Endothelial cell of hepatic sinusoid (primary cell): Measurements from ENCODE around the gene KLK2.

ENCODE experiments used
- in situ Hi-C: cut with HindIII; loops from 2 replicates; pipeline ENCODE4 v1.10.0; 2017; ENCODE audit warnings: low sequenced_read_pairs

The KLK2 gene

GRCh38 chr19:50844296-50844935 is 28.8 kb upstream of the KLK2 start:
- in situ Hi-C loops, result no loop called here

GRCh38 chr19:50850738-50851137 is 22.5 kb upstream of the KLK2 start:
- in situ Hi-C loops, result no loop called here

- in situ Hi-C loops, result no loop called here
These were observed 21.6 kb upstream of the KLK2 start for GRCh38 chr19:50851620-50852019.

GRCh38 chr19:50854636-50855410 is 18.4 kb upstream of the KLK2 start, which contains the start of gene KLK3:
Gene KLK3 (plus strand): TSS chr19:50854915. CDS start chr19:50854956, 41 bp downstream.
- in situ Hi-C loops, result no loop called here

- in situ Hi-C loops, result no loop called here
These were observed 15.9 kb upstream of the KLK2 start for GRCh38 chr19:50857366-50857765.

GRCh38 chr19:50858886-50859285 is 14.4 kb upstream of the KLK2 start:
- in situ Hi-C loops, result no loop called here

GRCh38 chr19:50859849-50860248 is 13.4 kb upstream of the KLK2 start:
- in situ Hi-C loops, result loop anchor here (10.0 kb wide), 1 partner anchor 195 kb away; no protein-coding TSS in a partner anchor

GRCh38 chr19:50861010-50861409 is 12.2 kb upstream of the KLK2 start:
- in situ Hi-C loops, result loop anchor here (10.0 kb wide), 1 partner anchor 194 kb away; no protein-coding TSS in a partner anchor

GRCh38 chr19:50861496-50862286 is 11.5 kb upstream of the KLK2 start:
- in situ Hi-C loops, result loop anchor here (10.0 kb wide), 1 partner anchor 193 kb away; no protein-coding TSS in a partner anchor

- in situ Hi-C loops, result loop anchor here (5.0 to 10.0 kb wide), 2 partner anchors 68 to 185 kb away; no protein-coding TSS in a partner anchor
These were observed 3.8 kb upstream of the KLK2 start for GRCh38 chr19:50869479-50869878.

- in situ Hi-C loops, result no loop called here
These were observed 2.7 kb upstream of the KLK2 start for GRCh38 chr19:50870417-50871089.

GRCh38 chr19:50874211-50874610 is 972 bp downstream of the KLK2 start:
- in situ Hi-C loops, result no loop called here

GRCh38 chr19:50875795-50876422 is 2.7 kb downstream of the KLK2 start:
- in situ Hi-C loops, result no loop called here

GRCh38 chr19:50876456-50876855 is 3.2 kb downstream of the KLK2 start:
- in situ Hi-C loops, result no loop called here

GRCh38 chr19:50877338-50877737 is 4.1 kb downstream of the KLK2 start:
- in situ Hi-C loops, result no loop called here

GRCh38 chr19:50878851-50879250 is 5.6 kb downstream of the KLK2 start:
- in situ Hi-C loops, result no loop called here

GRCh38 chr19:50880241-50880640 is 7.0 kb downstream of the KLK2 start:
- in situ Hi-C loops, result no loop called here

- in situ Hi-C loops, result no loop called here
These were observed 8.9 kb downstream of the KLK2 start for GRCh38 chr19:50882188-50882587.

GRCh38 chr19:50889638-50890037 is 16.4 kb downstream of the KLK2 start:
- in situ Hi-C loops, result no loop called here
